NCI-H774 (cell line): ENCODE data around the gene MOGAT3.
A peak's percentile ranks its signal among the peaks of the same experiment; 100 is the strongest.

Experiments used
- DNase-seq: peaks from one replicate; lab custom pipeline; 2025; lab: John Stamatoyannopoulos, UW

The MOGAT3 gene

GRCh38 chr7:101200862-101201599, at the start of gene MOGAT3:
Gene MOGAT3, minus strand, starts transcription at chr7:101201036. Its CDS starts 182 bp downstream, at chr7:101200854.
- DNase-seq: no peak

- DNase-seq: no peak
These were observed 49.5 kb upstream of the MOGAT3 start for GRCh38 chr7:101250324-101250723.

- DNase-seq: no peak
These were observed 47.4 kb upstream of the MOGAT3 start for GRCh38 chr7:101248276-101248675.

- DNase-seq: no peak
These were observed 44.4 kb upstream of the MOGAT3 start for GRCh38 chr7:101245147-101245668.

GRCh38 chr7:101244375-101245146, 43.7 kb upstream of the MOGAT3 start, which contains the start of gene FIS1:
Gene FIS1, minus strand, starts transcription at chr7:101245081. Its CDS starts 77 bp downstream, at chr7:101245004.
- DNase-seq: peak; percentile 89

- no peak for DNase-seq
These were observed 43.0 kb upstream of the MOGAT3 start for GRCh38 chr7:101243646-101244374.

- DNase-seq: no peak
These were observed 40.9 kb upstream of the MOGAT3 start for GRCh38 chr7:101241443-101242349.

- no peak for DNase-seq
These were observed 40.2 kb upstream of the MOGAT3 start for GRCh38 chr7:101241015-101241363.

GRCh38 chr7:101240226-101241014, 39.6 kb upstream of the MOGAT3 start:
- no peak for DNase-seq

GRCh38 chr7:101239951-101240220, 39.0 kb upstream of the MOGAT3 start:
- DNase-seq: no peak

GRCh38 chr7:101239191-101239950, 38.5 kb upstream of the MOGAT3 start:
- DNase-seq: no peak

GRCh38 chr7:101238226-101239182, 37.7 kb upstream of the MOGAT3 start:
- DNase-seq: no peak

GRCh38 chr7:101237206-101238067, 36.6 kb upstream of the MOGAT3 start, which contains the start of gene CLDN15:
Gene CLDN15, minus strand, starts transcription at chr7:101237802. Its CDS starts 221 bp downstream, at chr7:101237581.
- no peak for DNase-seq

- no peak for DNase-seq
These were observed 35.5 kb upstream of the MOGAT3 start for GRCh38 chr7:101236292-101236835.

- no peak for DNase-seq
These were observed 34.7 kb upstream of the MOGAT3 start for GRCh38 chr7:101235522-101235921.

GRCh38 chr7:101235050-101235449, 34.2 kb upstream of the MOGAT3 start:
- no peak for DNase-seq

- DNase-seq: no peak
These were observed 33.8 kb upstream of the MOGAT3 start for GRCh38 chr7:101234636-101235035.
